ENCODE data around the gene DNAH12. TPM values are rescaled to one million over a fixed set of nuclear protein-coding genes. Genes with fewer than 3 reads are reported as not detected.

DNAH12 gene
- polyA plus RNA-seq, 1 of the 3 experiments (the other 2 are of a cell fraction), result 0.03 TPM

DNA sequence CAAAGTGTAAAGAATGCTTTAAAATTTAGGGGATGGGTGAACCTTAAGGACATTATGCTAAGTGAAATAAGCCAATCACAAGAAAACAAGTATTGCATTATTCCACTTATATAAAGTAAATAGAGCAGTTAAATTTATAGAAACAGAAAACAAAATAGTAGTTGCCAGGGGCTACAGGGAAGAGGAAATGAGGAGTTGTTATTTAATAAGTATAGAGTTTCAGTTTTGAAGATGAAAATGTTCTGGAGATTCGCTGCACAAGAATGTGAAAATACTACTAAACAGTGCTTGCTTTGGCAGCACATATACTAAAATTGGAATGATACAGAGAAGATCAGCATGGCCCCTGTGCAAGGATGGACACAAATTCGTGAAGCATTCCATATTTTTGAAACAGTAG lies 32.0 kb downstream of the DNAH12 start:
- H3K9me2 ChIP-seq, result no peaks in the 10 kb centered on the region
- H3K9me3 ChIP-seq, result no peaks in the 10 kb centered on the region
- no peak for DNase-seq
- H3F3A ChIP-seq (replicated peaks; ENCODE audit: insufficient read depth), result no peaks in the 10 kb centered on the region
- WGBS (ENCODE audit: low lambda C conversion rate), result 17% methylated on average over 2 of the region's 2 CpGs
- no peaks in the 10 kb centered on the region for H4K20me1 ChIP-seq (ENCODE audit: insufficient read depth)
- H3K4me3 ChIP-seq (ENCODE audit: low read depth in 2 of 2, low read length in 1 of 2), result no peak overlapping the region
- H3K9ac ChIP-seq, result peak overlapping the region; percentile 29; the same call in 1 of the 2 replicates
- ChIA-PET POLR2A (no interaction called here), CTCF (no interaction called here)
- H3K79me2 ChIP-seq (ENCODE audit: insufficient read depth), result no peaks in the 10 kb centered on the region
- H3K27ac ChIP-seq (ENCODE audit: low read depth in 2 of 2, low read length in 1 of 2), result peak overlapping the region in 1 of 2 experiments; percentile 45; a peak in 2 of 4 replicates
- no peak for TF ChIP-seq FOXM1 (IDR thresholded peaks at IDR 0.05; ENCODE audit: low read depth)
- no peak for TF ChIP-seq RCOR1 (IDR thresholded peaks at IDR 0.05; ENCODE audit: low read length)
- TF ChIP-seq MEF2A (IDR thresholded peaks at IDR 0.05; ENCODE audit: borderline replicate concordance, low read depth), result no peak
- TF ChIP-seq, protein P1, sequence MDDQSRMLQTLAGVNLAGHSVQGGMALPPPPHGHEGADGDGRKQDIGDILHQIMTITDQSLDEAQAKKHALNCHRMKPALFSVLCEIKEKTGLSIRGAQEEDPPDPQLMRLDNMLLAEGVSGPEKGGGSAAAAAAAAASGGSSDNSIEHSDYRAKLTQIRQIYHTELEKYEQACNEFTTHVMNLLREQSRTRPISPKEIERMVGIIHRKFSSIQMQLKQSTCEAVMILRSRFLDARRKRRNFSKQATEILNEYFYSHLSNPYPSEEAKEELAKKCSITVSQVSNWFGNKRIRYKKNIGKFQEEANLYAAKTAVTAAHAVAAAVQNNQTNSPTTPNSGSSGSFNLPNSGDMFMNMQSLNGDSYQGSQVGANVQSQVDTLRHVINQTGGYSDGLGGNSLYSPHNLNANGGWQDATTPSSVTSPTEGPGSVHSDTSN (IDR thresholded peaks at IDR 0.05), result no peak
- no peak for TF ChIP-seq TCF12 (IDR thresholded peaks at IDR 0.05)
- TF ChIP-seq EP300 (IDR thresholded peaks at IDR 0.05; ENCODE audit: borderline replicate concordance in 1 of 2, low read depth in 1 of 2, low read length in 1 of 2), result no peak
- TF ChIP-seq, protein P2, sequence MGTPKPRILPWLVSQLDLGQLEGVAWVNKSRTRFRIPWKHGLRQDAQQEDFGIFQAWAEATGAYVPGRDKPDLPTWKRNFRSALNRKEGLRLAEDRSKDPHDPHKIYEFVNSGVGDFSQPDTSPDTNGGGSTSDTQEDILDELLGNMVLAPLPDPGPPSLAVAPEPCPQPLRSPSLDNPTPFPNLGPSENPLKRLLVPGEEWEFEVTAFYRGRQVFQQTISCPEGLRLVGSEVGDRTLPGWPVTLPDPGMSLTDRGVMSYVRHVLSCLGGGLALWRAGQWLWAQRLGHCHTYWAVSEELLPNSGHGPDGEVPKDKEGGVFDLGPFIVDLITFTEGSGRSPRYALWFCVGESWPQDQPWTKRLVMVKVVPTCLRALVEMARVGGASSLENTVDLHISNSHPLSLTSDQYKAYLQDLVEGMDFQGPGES (IDR thresholded peaks at IDR 0.05; ENCODE audit: low read depth, low read length), result no peak
- TF ChIP-seq FOXJ3 (CRISPR knock-in tag; IDR thresholded peaks at IDR 0.05), result no peak
- no peak for TF ChIP-seq RAD21 (IDR thresholded peaks at IDR 0.05; ENCODE audit: low read length)
- TF ChIP-seq, protein P3, sequence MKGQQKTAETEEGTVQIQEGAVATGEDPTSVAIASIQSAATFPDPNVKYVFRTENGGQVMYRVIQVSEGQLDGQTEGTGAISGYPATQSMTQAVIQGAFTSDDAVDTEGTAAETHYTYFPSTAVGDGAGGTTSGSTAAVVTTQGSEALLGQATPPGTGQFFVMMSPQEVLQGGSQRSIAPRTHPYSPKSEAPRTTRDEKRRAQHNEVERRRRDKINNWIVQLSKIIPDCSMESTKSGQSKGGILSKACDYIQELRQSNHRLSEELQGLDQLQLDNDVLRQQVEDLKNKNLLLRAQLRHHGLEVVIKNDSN (IDR thresholded peaks at IDR 0.05; ENCODE audit: borderline replicate concordance, low read depth), result no peak
- no peak overlapping the region; the same call in 1 of the 2 replicates for H2AFZ ChIP-seq (ENCODE audit: low read depth)
- H3K4me2 ChIP-seq, result 0 out of 2 replicates have a peak overlapping the region, but pooled peaks have one; percentile 19
- no peaks in the 10 kb centered on the region for H3K36me3 ChIP-seq (replicated peaks in 1 of 2; ENCODE audit: control insufficient read depth in 1 of 2, insufficient read depth in 2 of 2, low read length in 1 of 2)
- no peaks in the 10 kb centered on the region for H3K27me3 ChIP-seq (ENCODE audit: insufficient read depth)
- H3K4me1 ChIP-seq (ENCODE audit: control insufficient read depth in 1 of 2, insufficient read depth in 2 of 2, low read depth in 1 of 2, low read length in 1 of 2), result no peaks in the 10 kb centered on the region

DNA sequence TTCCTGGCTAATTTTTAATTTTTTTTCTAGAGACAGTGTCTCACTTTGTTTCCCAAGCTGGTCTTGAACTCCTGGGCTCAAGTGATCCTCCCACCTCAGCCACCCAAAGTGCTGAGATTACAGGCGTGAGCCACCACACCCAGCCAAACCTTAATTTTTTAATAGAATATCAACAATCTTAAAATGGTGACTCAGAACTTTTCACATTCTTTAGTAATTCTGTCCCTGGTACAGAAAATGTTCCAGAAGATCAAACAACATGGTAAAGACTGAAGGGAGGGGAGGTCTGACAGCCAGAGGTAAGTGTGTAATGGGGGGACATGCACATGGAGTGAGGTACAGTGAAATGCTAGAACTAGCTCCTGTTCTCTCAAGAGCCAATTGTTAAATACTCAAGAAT lies 38.2 kb downstream of the DNAH12 start:
- 85% methylated on average over 1 of the region's 1 CpG for WGBS (ENCODE audit: low lambda C conversion rate)
- no peak for DNase-seq
- no peak overlapping the region for H3K4me3 ChIP-seq (ENCODE audit: low read depth in 2 of 2, low read length in 1 of 2)
- H3K27ac ChIP-seq (ENCODE audit: low read depth in 2 of 2, low read length in 1 of 2), result no peak overlapping the region
- H3K9ac ChIP-seq, result no peak overlapping the region
- no peaks in the 10 kb centered on the region for H3K79me2 ChIP-seq (ENCODE audit: insufficient read depth)
- no peaks in the 10 kb centered on the region for H3K4me1 ChIP-seq (ENCODE audit: control insufficient read depth in 1 of 2, insufficient read depth in 2 of 2, low read depth in 1 of 2, low read length in 1 of 2)
- H3K4me2 ChIP-seq, result no peak overlapping the region
- H4K20me1 ChIP-seq (ENCODE audit: insufficient read depth), result no peaks in the 10 kb centered on the region
- H3K27me3 ChIP-seq (ENCODE audit: insufficient read depth), result no peaks in the 10 kb centered on the region
- CTCF ChIA-PET, result no interaction called here
- H2AFZ ChIP-seq (ENCODE audit: low read depth), result no peak overlapping the region
- no peaks in the 10 kb centered on the region for H3K9me2 ChIP-seq
- TF ChIP-seq SMC3 (IDR thresholded peaks at IDR 0.05; ENCODE audit: low read depth, low read length), result no peak
- no peak for TF ChIP-seq TCF12 (IDR thresholded peaks at IDR 0.05)
- no peak for TF ChIP-seq JUND (IDR thresholded peaks at IDR 0.05)
- no peak for TF ChIP-seq EP300 (IDR thresholded peaks at IDR 0.05; ENCODE audit: borderline replicate concordance in 1 of 2, low read depth in 1 of 2, low read length in 1 of 2)
- no peaks in the 10 kb centered on the region for H3K9me3 ChIP-seq
- H3F3A ChIP-seq (replicated peaks; ENCODE audit: insufficient read depth), result no peaks in the 10 kb centered on the region
- no peaks in the 10 kb centered on the region for H3K36me3 ChIP-seq (replicated peaks in 1 of 2; ENCODE audit: control insufficient read depth in 1 of 2, insufficient read depth in 2 of 2, low read length in 1 of 2)
- POLR2A ChIA-PET, result interaction anchor here (1.2 kb wide), 1 partner anchor 12 kb away, joined by 3 read pairs; no protein-coding TSS in a partner anchor
